ENCODE results near the gene TAP1.

Gene TAP1

DNA sequence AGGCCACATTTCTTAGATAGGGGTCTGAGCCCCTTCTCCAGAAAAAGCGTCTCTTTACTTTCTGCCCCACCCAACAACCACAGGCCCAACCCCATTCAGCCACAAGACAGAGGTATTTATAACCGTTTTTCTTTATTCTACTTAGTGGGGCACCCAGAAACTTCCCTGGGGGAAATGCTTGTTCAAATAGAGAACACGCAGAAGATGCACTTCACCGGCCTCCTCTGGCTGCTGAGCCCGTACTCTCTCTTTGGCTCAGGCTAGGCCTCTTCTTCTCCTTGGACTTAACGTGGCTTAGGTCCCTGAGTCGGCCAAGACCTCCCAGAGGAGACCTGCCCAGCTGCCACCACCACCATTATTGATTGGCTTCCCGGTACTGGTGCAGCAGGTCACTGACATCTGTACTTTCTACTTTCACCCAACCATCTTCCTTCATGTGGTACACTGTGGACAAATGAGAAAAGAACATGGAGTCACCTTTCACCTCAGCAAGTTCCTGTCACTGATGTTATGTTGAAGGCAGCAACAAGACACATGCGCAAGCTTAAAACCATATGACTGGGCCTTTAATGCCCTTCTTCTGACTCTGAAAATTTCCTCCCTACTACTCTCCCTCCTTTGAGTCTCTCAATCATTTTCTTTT lies 12.8 kb downstream of the TAP1 start:
- DNase-seq (ENCODE audit: low read depth in 1 of 2, low spot score in 1 of 2), result no peak

DNA sequence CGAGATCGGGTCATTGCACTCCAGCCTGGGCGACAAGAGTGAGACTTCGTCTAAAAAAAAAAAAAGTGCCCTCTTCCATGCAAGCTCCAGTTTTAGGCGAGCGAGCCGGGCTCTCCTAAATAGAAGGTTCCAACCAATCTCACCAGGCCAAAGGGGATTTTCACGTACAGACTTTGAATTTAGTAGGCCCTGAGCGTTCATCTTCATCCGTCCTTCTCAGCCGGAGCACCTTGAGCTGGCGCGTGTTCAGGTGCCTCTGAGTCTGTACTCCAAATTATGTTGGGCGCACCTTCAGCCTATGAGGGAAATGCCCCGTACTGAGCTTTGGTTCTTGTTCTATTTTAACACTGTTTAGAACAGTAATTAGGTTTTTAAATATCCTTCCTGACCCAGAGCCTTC lies 14.1 kb downstream of the TAP1 start:
- DNase-seq (ENCODE audit: low read depth in 1 of 2, low spot score in 1 of 2), result no peak

DNA sequence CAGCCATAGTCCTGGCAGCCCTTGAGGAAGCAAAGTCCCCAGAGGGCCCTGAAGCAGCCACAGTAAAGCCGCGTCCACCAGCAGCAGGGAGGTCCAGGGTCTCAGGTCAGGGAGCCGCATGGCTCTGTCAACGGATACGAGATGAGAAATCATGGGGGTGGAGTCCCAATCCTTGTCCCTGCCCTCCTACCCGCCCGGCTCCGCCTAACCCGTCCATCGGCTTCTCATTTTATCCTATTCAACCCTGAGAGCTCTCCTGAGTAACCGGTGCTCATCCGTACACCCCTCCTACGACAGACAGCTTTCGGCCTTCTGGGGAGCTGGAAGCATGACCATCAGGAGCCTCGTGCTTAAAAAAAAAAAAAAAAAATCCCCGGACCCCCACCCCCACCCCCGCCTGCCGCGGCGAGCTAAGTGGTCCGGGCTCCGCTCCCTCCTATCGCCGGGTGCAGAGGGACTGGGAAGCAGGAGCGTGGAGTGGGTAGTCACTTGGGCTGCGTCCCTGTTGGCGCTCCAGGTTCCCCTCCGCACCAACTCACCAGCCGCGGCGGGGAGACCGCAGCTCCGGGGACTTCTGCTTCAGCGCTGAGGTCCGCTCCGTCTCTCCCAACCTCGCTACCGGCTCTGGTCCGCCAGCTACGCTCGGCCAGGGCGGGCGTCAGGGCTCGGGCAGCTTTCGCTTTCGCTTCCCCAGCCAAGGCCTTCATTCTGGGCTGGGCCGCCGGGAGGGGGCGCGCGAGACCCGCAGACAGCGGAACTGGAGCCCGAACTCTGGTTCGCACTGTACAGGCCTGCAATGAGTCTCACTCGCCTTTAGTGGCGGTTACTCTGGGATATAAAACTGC lies 15.2 kb downstream of the TAP1 start, which contains the start of gene TAP2:
Gene TAP2 (minus strand): TSS at position 626 of the 845 bp plus-strand sequence. CDS start 506 bp downstream, at position 120.
- peak; percentile 96 to 98 for DNase-seq (ENCODE audit: low read depth in 1 of 2, low spot score in 1 of 2)

DNA sequence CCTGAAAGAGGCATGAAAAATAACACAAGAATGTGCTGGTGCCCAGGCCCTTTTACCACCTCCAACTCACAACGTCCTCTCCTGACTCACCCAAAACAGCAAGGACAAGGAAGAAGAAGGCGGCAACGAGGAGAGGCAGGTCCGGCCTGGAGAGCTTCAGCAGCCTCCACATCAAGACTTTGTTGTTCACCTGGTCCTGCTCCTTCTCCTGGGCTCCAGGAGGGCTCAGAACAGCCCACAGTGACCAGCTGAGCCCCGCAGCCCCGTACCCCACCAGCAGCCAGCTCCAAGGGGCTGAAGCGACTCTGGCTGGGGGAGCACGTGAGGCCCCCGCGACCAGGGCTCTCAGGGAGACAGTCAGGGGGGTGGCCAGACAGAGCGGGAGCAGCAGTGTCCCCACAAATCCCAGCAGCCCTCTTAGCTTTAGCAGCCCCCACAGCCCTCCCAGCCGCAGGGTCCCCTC lies 15.8 kb downstream of the TAP1 start:
- no peak for DNase-seq (ENCODE audit: low read depth in 1 of 2, low spot score in 1 of 2)

DNA sequence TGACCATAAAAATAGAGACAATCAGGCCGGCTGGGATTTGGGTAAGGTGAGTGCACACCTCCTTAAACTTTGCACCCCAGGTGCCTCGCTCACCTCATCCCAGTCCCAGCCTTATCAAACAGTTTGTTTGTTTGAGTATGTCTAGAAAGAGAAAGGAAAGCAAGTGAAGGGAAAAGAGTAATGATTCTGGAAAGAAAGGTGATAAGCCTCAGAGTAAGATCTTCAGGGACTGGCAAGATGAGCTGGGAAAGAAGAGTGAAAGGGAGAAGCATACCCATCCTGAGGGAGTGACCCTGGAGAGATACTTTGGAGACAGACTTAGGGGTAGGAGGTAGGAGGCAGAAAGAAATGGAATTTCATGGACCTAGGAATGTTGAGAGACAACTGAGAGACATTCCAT lies 16.6 kb downstream of the TAP1 start:
- no peak for DNase-seq (ENCODE audit: low read depth in 1 of 2, low spot score in 1 of 2)

DNA sequence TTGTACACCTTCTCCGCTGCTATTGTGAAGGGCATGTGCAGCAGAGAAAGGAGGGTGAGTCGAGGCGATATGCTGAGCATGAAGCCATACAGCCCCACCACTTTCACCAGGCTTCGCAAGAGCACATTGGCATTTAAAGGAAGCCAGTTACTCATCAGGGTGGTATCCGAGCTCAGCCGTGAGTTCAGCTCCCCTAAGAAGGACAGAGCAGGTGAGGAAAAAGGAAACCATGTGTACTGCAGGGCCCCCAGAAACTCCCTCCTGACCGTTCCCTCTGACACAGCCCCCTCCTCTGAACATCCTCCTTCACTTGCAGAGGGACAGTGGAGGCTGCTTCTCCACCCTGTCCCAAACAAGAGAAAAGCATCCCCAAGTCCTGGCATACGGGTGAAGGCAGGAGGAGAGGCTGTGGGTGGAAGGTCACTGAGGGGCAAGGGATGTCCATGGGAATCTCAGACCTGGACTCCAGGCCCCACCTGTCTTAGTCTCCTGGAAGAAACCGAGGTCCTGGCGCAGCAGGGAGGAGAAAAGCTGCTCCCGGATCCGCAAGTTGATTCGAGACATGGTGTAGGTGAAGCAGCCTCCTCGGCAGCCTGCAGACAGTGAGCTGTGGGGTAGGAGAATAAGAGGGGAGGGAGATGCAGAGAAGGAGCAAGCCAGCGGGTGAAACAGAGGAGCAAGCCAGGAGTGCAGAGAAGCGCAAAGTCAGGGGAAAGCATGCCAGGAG lies 18.2 kb downstream of the TAP1 start:
- DNase-seq (ENCODE audit: low read depth in 1 of 2, low spot score in 1 of 2), result no peak

DNA sequence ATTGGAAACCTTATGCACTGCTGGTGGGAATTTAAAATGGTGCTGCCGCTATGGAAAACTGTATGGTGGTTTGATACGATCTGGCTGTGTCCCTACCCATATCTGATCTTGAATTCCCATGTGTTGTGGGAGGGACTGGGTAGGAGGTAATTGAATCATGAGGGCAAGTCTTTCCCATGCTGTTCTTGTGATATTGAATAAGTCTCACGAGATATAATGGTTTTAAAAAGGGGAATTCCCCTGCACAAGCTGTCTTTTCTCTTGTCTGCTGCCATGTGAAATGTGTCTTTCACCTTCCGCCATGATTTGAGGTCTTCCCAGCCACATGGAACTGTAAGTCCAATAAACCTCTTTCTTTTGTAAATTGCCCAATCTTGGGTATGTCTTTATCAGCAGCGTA lies 19.8 kb downstream of the TAP1 start:
- no peak for DNase-seq (ENCODE audit: low read depth in 1 of 2, low spot score in 1 of 2)

DNA sequence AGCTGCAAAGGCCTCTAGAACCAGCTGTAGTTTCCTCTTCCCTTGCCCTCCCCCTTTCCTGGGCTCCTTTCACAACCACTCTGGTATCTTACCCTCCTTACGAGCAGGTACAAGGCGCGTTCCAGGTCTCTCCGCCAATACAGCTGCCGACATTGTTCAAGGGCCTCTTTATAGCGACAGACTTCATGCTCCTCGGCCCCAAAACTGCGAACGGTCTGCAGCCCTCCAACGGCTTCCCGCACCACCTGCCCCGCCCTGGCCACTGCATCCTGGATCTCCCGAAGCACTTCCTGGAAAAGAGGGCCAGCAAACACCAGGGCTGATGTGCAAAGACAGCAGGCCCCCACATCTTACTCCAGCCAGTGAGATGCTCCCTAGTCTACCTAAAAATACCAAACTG lies 21.0 kb downstream of the TAP1 start:
- no peak for DNase-seq (ENCODE audit: low read depth in 1 of 2, low spot score in 1 of 2)

DNA sequence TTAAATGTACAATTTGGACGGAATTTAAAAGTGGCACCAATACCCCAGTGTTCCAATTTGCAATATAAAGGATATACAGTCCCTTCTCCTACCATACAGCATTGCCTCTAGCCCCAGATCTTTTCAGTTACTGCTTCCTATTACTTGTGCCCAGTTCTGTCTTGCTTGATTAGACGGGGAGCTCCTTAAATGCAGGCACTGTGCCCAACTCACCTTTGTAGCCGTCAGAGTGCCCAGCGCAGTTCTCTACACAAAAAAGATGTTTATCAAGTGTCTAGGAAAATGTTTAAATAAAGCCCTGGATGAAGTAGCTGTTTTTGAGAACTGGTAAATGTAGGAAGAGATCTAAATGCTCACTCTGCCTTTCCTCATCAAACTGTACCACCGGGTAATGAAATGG lies 22.6 kb downstream of the TAP1 start:
- DNase-seq (ENCODE audit: low read depth in 1 of 2, low spot score in 1 of 2), result no peak

DNA sequence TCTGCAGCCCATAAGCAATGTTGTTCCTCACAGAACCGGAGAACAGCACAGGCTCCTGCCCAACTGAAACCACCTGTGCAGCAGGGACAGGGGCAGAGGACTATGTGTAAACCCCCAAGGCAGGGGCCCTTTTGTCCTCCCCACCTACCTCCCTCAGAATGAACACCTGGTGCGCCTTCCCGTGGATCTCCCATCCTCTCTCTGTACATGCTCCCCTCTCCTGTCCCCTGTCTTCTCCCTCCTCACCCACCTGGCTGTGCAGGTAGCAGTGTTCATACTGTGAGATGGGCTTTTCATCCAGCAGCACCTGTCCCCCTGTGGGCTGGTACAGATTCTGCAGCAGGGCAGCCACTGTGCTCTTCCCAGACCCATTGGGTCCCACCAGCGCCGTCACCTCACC lies 23.5 kb downstream of the TAP1 start:
- no peak for DNase-seq (ENCODE audit: low read depth in 1 of 2, low spot score in 1 of 2)

DNA sequence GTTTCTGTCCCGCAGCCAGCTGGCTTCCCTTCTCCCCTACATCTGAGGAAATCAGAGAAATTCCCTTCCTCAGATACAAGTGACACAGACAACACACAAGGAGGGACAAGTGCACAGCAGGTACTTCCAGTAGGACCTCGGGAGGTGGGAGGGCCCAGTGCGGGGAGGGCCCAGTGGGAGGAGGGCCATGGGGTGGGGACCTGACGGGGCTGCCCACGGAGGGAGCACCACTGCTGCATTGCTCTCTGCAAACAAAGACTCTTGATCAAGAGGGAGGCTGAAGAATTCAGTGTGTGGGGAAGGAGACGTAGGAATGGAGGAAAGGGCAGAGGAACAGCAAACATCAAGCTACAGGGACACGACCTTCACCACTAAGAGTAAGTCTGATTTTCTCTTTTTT lies 24.0 kb downstream of the TAP1 start:
- no peak for DNase-seq (ENCODE audit: low read depth in 1 of 2, low spot score in 1 of 2)

DNA sequence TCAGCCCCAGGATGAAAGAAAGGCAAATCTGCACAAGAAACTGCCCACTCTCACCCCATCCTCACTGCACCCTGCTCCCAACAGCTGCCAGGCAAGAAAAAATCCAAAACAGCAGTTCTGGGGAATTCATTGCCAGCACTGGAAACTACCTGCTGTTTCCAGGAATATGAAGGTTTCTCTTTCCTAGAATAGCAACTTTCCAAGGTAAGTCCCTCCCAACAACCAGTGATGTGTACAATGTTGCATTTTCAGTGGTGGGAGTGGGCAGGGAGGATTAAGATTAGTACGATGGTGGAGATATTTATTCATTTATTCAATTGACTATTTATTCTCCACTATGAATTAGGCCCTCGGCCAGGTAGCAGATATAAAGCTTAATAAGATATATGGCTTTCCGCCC lies 26.5 kb downstream of the TAP1 start:
- no peak for DNase-seq (ENCODE audit: low read depth in 1 of 2, low spot score in 1 of 2)

DNA sequence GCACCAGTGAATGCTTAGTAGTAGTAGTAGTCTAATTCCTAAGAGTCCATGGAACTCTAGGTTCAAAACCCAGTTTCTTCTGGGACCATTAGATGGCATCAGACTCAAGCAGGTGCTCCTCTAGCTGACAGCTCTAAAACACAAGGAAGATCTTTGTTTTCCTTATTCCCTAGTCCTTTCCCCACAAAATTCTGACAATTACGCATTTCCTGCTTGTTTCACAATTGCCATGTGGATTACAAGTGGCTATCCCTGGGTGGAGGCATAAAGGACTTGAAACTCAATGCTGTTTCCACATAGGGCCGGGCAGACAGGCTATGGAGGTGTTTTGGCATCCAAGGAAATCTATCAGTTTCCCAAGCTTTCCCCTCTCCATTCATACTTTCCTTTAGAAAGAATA lies 27.5 kb downstream of the TAP1 start:
- DNase-seq (ENCODE audit: low read depth in 1 of 2, low spot score in 1 of 2), result no peak

DNA sequence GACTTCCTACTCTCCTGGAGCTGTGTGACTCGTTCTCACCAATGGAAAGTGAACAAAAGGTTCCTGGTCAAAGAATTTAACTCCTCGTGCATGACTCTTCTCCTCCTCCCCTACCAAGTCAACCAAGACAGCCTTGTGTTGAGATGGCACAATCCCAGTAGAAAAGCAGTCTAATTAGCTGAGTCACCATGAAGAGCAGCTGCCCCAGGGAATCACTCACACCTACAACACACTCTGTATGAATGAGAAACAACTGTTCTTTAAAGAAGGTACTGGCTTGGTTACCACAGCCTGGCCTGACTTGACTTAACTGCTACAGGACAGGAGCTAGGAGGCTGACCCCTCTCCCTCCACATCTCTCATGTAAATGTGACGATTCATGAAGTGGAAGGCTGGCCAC lies 33.8 kb downstream of the TAP1 start:
- DNase-seq (ENCODE audit: low read depth in 1 of 2, low spot score in 1 of 2), result no peak

DNA sequence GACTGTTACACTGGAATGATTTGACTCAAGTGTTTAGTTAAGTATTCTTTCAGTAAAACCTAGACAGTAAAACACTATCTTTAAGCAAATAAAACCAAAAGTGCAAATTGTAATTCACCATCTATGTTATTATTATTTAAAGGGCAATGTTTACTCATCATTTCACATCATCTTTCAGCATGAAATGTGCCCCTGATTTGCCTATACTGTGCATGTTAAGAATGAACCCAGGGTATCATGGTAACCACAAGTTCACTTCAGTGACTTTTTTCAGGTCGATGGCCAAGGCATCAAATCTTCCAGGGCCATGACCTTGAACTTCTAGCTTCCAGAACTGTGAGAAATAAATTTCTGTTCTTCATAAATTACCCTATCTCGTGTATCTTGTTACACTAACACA lies 34.6 kb downstream of the TAP1 start:
- DNase-seq (ENCODE audit: low read depth in 1 of 2, low spot score in 1 of 2), result no peak

DNA sequence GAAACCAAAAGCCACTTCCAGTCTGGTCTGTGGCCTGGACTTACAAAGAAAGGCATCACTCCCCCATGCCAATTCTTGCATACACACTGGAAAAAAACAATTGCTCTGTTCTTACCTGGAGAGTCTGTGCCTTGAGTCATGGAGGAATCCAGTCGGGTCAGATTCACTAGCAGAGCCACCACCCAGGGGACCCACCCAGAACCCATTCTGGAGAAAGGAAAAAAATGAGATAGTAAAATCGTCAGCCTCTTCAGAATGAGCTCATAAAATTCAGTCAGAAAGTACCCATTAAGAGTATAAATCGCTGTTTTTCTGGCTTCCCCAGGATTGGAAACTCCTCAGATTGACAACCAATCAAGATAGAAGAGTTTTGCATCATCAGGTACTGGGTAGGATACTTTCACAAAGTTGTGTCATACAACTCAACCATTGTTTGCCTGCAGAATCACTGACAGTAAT lies 36.7 kb downstream of the TAP1 start, which contains the start of gene HLA-DOB:
Gene HLA-DOB (minus strand): TSS at position 257 of the 459 bp plus-strand sequence. CDS start 51 bp downstream, at position 206.
- no peak for DNase-seq (ENCODE audit: low read depth in 1 of 2, low spot score in 1 of 2)

DNA sequence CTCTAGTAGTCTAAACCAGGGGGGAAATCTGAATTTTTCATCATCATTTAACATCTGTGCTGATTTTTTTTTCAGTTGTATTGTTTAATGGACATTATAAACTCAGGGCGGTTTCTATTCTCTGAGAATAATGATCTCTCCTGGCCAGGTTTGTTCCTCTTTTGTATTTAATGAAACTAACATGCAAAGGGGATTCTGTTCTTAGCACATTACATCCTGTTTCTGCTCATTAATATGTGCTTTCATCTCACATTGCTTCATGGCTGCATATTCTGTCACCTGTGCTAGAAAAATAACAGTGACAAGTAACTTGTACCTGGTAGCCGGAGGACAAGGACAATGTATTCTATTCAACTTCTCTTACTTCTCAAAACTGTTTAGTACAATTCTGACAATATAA lies 37.5 kb downstream of the TAP1 start:
- no peak for DNase-seq (ENCODE audit: low read depth in 1 of 2, low spot score in 1 of 2)

DNA sequence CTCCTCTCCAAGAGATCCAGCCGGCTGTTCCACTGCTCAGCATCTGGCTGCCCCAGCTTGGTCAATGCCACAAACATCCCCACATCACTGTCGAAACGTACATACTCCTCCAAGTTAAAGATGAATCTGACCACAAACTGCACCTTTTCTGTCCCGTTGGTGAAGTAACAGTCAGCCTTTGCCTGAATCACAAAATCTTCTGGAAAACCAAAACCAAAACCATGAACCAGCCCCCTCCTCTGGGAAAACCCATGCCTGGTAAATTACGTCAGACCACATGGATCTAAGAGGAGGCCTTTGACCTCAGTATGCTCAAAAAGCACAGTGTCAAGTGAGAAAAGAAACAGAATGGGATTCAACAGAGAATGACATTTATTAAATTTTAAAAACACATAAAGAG lies 38.4 kb downstream of the TAP1 start:
- DNase-seq (ENCODE audit: low read depth in 1 of 2, low spot score in 1 of 2), result no peak

DNA sequence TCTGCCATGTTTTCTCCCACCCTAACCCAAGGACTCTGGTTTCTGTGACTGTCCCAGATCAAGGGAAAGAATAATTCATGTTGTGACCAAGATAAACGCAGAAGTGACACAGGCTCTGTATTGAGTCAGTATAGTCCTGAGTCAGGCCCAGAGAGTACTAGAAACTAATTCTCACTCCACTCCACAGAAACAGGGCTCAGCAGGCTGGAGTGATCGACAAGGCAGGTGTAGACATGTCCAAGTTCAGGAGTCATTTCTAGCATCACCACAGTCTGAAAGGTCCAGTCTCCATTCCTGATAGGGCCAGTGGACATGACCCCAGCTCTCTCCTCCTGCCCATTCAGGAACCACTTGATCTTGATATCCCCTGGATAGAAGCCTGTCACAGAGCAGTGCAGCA lies 39.4 kb downstream of the TAP1 start:
- DNase-seq (ENCODE audit: low read depth in 1 of 2, low spot score in 1 of 2), result no peak

DNA sequence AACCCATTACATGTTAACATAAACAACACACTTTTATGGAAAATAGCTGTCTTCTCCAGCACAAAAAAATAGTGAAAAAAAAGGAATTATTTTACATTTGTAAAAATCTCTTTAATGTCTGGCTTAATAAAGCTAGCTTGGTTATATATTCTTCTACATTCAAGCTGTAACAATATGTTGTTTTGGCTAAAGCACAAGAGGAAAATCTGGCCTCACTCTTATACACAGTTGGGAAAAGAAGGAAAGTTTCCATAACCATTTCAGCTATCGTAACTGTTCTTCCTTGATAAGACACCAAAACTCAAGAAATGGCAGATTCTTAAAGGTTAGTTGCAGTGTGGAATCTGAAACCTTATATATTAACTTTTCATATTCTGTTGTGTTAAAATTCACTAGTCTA lies 44.3 kb downstream of the TAP1 start:
- DNase-seq (ENCODE audit: low read depth in 1 of 2, low spot score in 1 of 2), result no peak

DNA sequence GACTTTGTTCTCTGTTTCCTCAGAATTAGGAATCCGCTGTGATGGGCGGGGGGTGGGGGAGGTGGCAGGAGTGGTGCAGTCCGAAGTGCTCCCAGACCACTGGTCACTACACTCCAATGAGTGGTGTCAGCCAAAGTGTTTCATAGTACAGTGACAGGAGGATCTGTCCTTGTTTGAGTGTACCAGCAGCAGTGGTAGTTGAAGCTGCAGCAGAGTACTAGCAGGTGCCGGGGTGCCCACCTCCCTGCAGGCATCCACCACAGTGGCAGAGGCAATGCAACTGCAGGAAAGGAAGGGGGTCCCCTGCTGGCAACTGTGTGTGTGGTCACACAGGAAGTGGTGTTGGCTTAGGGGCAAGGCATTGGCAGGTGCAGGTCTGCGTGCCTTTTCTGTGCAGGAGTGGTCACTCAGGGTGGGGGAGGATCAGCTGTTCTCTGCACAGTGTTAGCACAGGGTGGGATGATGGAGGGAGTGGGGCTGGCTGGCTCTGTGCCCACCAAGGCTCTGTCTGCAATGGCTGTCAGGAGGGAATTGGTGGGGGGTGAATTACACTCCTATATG lies 46.4 kb downstream of the TAP1 start:
- DNase-seq (ENCODE audit: low read depth in 1 of 2, low spot score in 1 of 2), result no peak

All from activated CD4-positive, alpha-beta T cell treated with anti-CD3 and anti-CD28 coated beads, Interleukin-2, amount 50 U/mL, for 24 hours (primary cell).